Trophoblast cell (in vitro differentiated cells and primary cell): Measurements from ENCODE around the gene GTPBP8.

Experiments used
- DNase-seq, 2 donors: peaks; one replicate each; pipeline ENCODE4 v3.0.0-alpha.2; 2016
- H2AFZ ChIP-seq: 2 replicates; pipeline ENCODE4 v1.6.1; 2013; ENCODE audit warnings: low read length, moderate library complexity, mild to moderate bottlenecking; ENCODE audit not compliant: insufficient read depth, poor library complexity
- H2AK5ac ChIP-seq: 2 replicates; pipeline ENCODE4 v1.6.1; 2013; ENCODE audit warnings: mild to moderate bottlenecking, low read length
- H2BK120ac ChIP-seq: 2 replicates; pipeline ENCODE4 v1.6.1; 2013; ENCODE audit warnings: low read length, mild to moderate bottlenecking, moderate library complexity; ENCODE audit not compliant: insufficient read depth, poor library complexity
- H2BK12ac ChIP-seq: 2 replicates; pipeline ENCODE4 v1.6.1; 2013; ENCODE audit warnings: mild to moderate bottlenecking, low read length, moderate library complexity
- H2BK5ac ChIP-seq: 2 replicates; pipeline ENCODE4 v1.6.1; 2013; ENCODE audit warnings: low read length, low read depth, moderate library complexity, mild to moderate bottlenecking; ENCODE audit not compliant: poor library complexity
- H3K14ac ChIP-seq: 2 replicates; pipeline ENCODE4 v1.6.1; 2013; ENCODE audit warnings: mild to moderate bottlenecking, low read length
- H3K18ac ChIP-seq: 2 replicates; pipeline ENCODE4 v1.6.1; 2013; ENCODE audit warnings: mild to moderate bottlenecking, low read length
- H3K23ac ChIP-seq: 2 replicates; pipeline ENCODE4 v1.6.1; 2013; ENCODE audit warnings: low read length
- H3K27ac ChIP-seq: 2 replicates; pipeline ENCODE4 v1.5.1; 2013; ENCODE audit warnings: low read depth, mild to moderate bottlenecking, inconsistent platforms, low read length, moderate library complexity
- H3K27me3 ChIP-seq: 2 replicates; pipeline ENCODE4 v1.6.1; 2013; ENCODE audit warnings: inconsistent platforms, mild to moderate bottlenecking, low read length, moderate library complexity; ENCODE audit not compliant: insufficient read depth
- H3K36me3 ChIP-seq, 2 experiments: 1 replicate in 1 of 2; 2 replicates in 1 of 2; pipeline ENCODE4 v1.6.1; 2013; ENCODE audit warnings: low read length in 2 of 2, mild to moderate bottlenecking in 2 of 2, moderate library complexity in 1 of 2; ENCODE audit not compliant: insufficient read depth in 2 of 2, control insufficient read depth in 1 of 2
- H3K4ac ChIP-seq: 2 replicates; pipeline ENCODE4 v1.6.1; 2013; ENCODE audit warnings: low read depth, mild to moderate bottlenecking, low read length, moderate library complexity
- H3K4me1 ChIP-seq, 2 experiments: 1 replicate in 1 of 2; 2 replicates in 1 of 2; pipeline ENCODE4 v1.6.1; 2013; ENCODE audit warnings: low read length in 2 of 2, mild to moderate bottlenecking in 2 of 2, moderate library complexity in 1 of 2; ENCODE audit not compliant: insufficient read depth in 2 of 2, control insufficient read depth in 1 of 2
- H3K4me2 ChIP-seq: 2 replicates; pipeline ENCODE4 v1.6.1; 2013; ENCODE audit warnings: inconsistent platforms, mild to moderate bottlenecking, low read length, moderate library complexity
- H3K4me3 ChIP-seq: 2 replicates; pipeline ENCODE4 v1.5.1; 2013; ENCODE audit warnings: mild to moderate bottlenecking, low read depth, low read length, inconsistent platforms
- H3K79me1 ChIP-seq: one replicate; pipeline ENCODE4 v1.6.1; 2013; ENCODE audit warnings: low read length
- H3K79me2 ChIP-seq: 2 replicates; pipeline ENCODE4 v1.6.1; 2013; ENCODE audit warnings: low read length, mild to moderate bottlenecking; ENCODE audit not compliant: control insufficient read depth, insufficient read depth, poor library complexity
- H3K9ac ChIP-seq: 2 replicates; pipeline ENCODE4 v1.6.1; 2013; ENCODE audit warnings: mild to moderate bottlenecking, low read length
- H3K9me3 ChIP-seq: 2 replicates; pipeline ENCODE4 v1.6.1; 2013; ENCODE audit warnings: low read depth, mild to moderate bottlenecking, control low read depth, inconsistent platforms, low read length; ENCODE audit not compliant: insufficient read depth
- H4K12ac ChIP-seq: 2 replicates; pipeline ENCODE4 v1.6.1; 2013; ENCODE audit warnings: low read depth, mild to moderate bottlenecking, low read length, moderate library complexity
- H4K8ac ChIP-seq: 2 replicates; pipeline ENCODE4 v1.6.1; 2013; ENCODE audit warnings: low read depth, mild to moderate bottlenecking, low read length, moderate library complexity
- H4K91ac ChIP-seq: one replicate; pipeline ENCODE4 v1.6.1; 2013; ENCODE audit warnings: low read depth, mild to moderate bottlenecking, low read length, moderate library complexity
- WGBS: extraction: QIAGEN DNeasy Blood & Tissue Kit; methylation state at CpG from one replicate; pipeline ENCODE4 v1.1.7; 2013; ENCODE audit warnings: missing lambda C conversion rate; ENCODE audit not compliant: insufficient read length, insufficient coverage; ENCODE audit errors: extremely low coverage; 5-methylcytosine and 5-hydroxymethylcytosine counted together

Gene GTPBP8

DNA sequence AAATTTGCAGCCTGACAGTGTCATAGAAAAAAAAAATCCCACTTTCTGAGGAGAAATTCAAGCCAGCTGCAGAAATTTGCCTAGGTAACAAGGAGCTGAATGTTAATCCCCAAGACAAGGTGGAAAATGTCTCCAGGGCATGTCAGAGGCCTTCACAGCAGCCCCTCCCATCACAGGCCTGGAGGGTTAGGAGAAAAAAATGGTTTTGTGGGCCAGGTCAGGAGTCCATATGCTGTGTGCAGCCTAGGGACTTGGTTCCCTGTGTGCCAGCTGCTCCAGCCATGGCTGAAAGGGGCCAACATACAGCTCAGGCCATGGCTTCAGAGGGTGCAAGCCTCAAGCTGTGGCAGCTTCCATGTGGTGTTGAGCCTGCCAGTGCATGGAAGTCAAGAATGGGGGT, 27.1 kb upstream of the GTPBP8 start:
- Histone ChIP-seq H3K36me3 (peaks cover 0 to 3% of the 10 kb centered on the region in 2 experiments), H3K79me1 (no peaks in the 10 kb centered on the region), H3K4ac (no peak overlapping the region), H3K4me2 (no peak overlapping the region), H2AFZ (no peak overlapping the region), H2BK12ac (no peak overlapping the region), H3K18ac (no peak overlapping the region), H2BK5ac (no peak overlapping the region), H3K9me3 (peaks cover 6% of the 10 kb centered on the region), H3K23ac (no peak overlapping the region), H4K12ac (no peak overlapping the region), H4K8ac (no peak overlapping the region), H3K27ac (no peak overlapping the region), H4K91ac (no peak overlapping the region), H3K14ac (no peak overlapping the region), H3K9ac (no peak overlapping the region), H2BK120ac (no peak overlapping the region), H3K4me1 (no peaks in the 10 kb centered on the region), H2AK5ac (no peak overlapping the region), H3K79me2 (no peaks in the 10 kb centered on the region), H3K4me3 (no peak overlapping the region), H3K27me3 (no peaks in the 10 kb centered on the region)
- DNase-seq = no peak

DNA sequence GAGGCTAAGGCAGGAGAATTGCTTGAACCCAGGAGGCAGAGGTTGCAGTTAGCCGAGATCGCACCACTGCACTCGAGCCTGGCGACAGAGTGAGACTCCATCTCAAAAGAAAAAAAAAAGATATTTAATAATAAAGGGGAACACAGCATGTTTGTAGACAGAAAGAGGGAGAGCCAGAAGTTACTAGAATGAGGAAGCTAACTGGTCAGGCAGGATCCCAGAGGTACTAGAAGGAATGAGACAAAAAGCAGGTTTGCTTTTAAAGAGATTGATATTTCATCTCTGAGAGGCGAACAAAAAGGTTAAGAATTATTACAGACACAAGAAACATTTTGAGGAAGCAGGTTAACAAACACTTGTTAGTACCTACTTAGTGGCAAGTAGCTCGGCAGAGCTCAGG, 25.1 kb upstream of the GTPBP8 start:
- Histone ChIP-seq H3K79me2 (no peaks in the 10 kb centered on the region), H2BK12ac (no peak overlapping the region), H2AFZ (no peak overlapping the region), H3K9me3 (peaks cover 6% of the 10 kb centered on the region), H3K4me2 (no peak overlapping the region), H3K14ac (no peak overlapping the region), H3K4ac (no peak overlapping the region), H3K18ac (no peak overlapping the region), H3K27me3 (no peaks in the 10 kb centered on the region), H3K79me1 (no peaks in the 10 kb centered on the region), H4K91ac (no peak overlapping the region), H3K27ac (no peak overlapping the region), H3K36me3 (peaks cover 0 to 3% of the 10 kb centered on the region in 2 experiments), H3K4me1 (no peaks in the 10 kb centered on the region), H3K9ac (no peak overlapping the region), H2AK5ac (no peak overlapping the region), H3K4me3 (no peak overlapping the region), H4K12ac (no peak overlapping the region), H4K8ac (no peak overlapping the region), H2BK5ac (no peak overlapping the region), H3K23ac (no peak overlapping the region), H2BK120ac (no peak overlapping the region)
- no CpG with 5 or more reads among the region's 6 CpGs for WGBS
- DNase-seq = no peak

GRCh38 chr3:112966633-112967032, 24.2 kb upstream of the GTPBP8 start:
- Histone ChIP-seq H3K9ac (no peak overlapping the region), H2AK5ac (no peak overlapping the region), H3K27me3 (no peaks in the 10 kb centered on the region)

DNA sequence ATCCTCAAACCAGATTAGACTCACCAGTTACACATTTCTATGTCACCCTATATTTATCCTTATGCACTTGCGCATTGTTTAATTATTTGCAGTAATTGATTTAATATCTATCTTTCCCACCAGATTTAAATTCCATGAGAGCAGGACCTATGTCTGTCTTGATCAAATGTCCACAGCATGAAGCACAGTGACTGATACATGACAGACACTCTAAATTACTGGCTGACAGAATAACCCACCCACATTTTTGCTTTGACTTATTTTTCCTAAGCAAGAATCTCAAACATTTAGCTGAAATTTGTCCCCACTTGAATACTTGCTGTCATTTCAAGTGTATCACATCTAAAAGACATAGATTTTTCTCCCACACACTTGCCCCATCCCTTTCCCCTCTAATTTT, 23.4 kb upstream of the GTPBP8 start:
- Histone ChIP-seq H2AK5ac (no peak overlapping the region), H3K14ac (no peak overlapping the region), H3K27me3 (no peaks in the 10 kb centered on the region), H3K4me1 (no peaks in the 10 kb centered on the region), H4K8ac (no peak overlapping the region), H4K12ac (no peak overlapping the region), H3K9me3 (peaks cover 6% of the 10 kb centered on the region), H2BK12ac (no peak overlapping the region), H3K18ac (no peak overlapping the region), H3K4ac (no peak overlapping the region), H3K9ac (no peak overlapping the region), H2BK120ac (no peak overlapping the region), H2AFZ (no peak overlapping the region), H3K36me3 (peaks cover 0 to 3% of the 10 kb centered on the region in 2 experiments), H3K27ac (no peak overlapping the region), H3K79me2 (no peaks in the 10 kb centered on the region), H3K4me2 (no peak overlapping the region), H2BK5ac (no peak overlapping the region), H3K4me3 (no peak overlapping the region), H3K23ac (no peak overlapping the region), H4K91ac (no peak overlapping the region), H3K79me1 (no peaks in the 10 kb centered on the region)
- no peak for DNase-seq
- WGBS = no CpG with 5 or more reads among the region's 1 CpG

More at GRCh38 chr3:112966633-112967032, 24.2 kb upstream of the GTPBP8 start:
- 100% methylated on average over 2 of the region's 2 CpGs for WGBS
- H2BK120ac ChIP-seq = no peak overlapping the region
- no peak overlapping the region for H4K8ac ChIP-seq
- no peak overlapping the region for H4K91ac ChIP-seq
- H3K79me1 ChIP-seq = no peaks in the 10 kb centered on the region
- H3K18ac ChIP-seq = no peak overlapping the region
- no peak overlapping the region for H3K27ac ChIP-seq
- no peak overlapping the region for H3K4me3 ChIP-seq
- H2BK12ac ChIP-seq = no peak overlapping the region
- peaks cover 6% of the 10 kb centered on the region for H3K9me3 ChIP-seq
- H4K12ac ChIP-seq = no peak overlapping the region
- H3K4me1 ChIP-seq = no peaks in the 10 kb centered on the region
- H3K4ac ChIP-seq = no peak overlapping the region
- H3K23ac ChIP-seq = no peak overlapping the region
- H3K14ac ChIP-seq = no peak overlapping the region
- peaks cover 0 to 3% of the 10 kb centered on the region in 2 experiments for H3K36me3 ChIP-seq
- no peak overlapping the region for H3K4me2 ChIP-seq
- no peak overlapping the region for H2AFZ ChIP-seq
- H2BK5ac ChIP-seq = no peak overlapping the region
- H3K79me2 ChIP-seq = no peaks in the 10 kb centered on the region
- no peak for DNase-seq
